GM11168 (cell line): Measurements from ENCODE around the gene PRCC.

Experiments
- in situ Hi-C: fragments of 300-500 bp; cut with MboI; formaldehyde crosslinking; loops from one replicate; pipeline ENCODE4 v1.12.0; 2022; ENCODE audit warnings: low sequenced_read_pairs; ENCODE audit not compliant: unreplicated experiment

Gene PRCC

DNA sequence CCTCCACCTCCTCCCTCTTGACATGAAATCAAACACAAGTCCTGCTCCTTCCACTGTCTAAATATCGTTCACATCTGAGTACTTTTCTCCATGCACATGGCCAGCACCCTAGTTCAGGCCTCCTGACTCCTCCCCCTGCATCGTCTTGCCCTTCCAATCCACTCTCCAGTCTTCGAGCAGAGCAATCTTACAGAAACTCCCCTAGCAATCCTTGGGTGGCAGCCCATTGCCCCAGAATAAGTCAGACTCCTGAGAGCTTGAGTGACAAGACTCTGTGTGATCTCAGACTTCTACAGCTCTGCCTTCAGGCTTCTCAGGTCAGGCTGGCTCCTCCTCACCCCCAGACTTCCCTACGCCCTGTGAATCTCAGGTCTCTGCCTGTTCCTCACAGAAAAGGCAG, 43.8 kb downstream of the PRCC start:
- in situ Hi-C loops, result no loop called here

DNA sequence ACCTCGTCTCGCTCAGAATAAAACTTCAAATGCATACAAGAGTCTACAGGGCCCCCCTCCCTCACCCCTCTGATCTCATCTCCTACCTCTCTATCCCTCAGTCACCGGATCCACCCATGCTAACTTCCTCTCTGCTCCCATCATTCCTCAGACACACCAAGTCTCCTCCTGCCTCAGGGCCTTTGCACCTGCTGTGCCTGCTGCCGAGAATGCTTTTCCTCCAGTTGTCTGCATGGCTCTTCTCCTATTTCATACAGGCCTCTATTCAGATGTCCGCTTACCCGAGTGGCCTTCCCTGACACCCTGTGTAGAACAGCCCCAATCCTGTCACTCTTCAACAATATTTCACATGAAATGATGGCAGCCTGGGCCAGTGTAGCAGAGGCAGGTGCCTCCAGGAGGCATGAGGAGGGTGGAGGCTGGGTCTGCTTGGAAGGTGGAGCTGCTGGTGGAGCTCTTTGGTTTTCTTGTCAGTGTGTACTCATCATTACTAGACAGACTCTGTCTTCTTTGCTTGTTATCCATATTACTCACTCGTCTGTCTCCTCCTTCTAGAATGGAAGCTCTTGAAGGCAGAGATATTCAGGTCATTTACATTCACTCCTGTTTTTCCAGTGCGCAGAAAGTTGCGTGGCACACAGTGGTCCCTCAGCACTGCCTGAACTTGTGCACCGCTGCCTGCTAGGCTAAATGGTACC, 45.1 kb downstream of the PRCC start:
- in situ Hi-C loops, result no loop called here

DNA sequence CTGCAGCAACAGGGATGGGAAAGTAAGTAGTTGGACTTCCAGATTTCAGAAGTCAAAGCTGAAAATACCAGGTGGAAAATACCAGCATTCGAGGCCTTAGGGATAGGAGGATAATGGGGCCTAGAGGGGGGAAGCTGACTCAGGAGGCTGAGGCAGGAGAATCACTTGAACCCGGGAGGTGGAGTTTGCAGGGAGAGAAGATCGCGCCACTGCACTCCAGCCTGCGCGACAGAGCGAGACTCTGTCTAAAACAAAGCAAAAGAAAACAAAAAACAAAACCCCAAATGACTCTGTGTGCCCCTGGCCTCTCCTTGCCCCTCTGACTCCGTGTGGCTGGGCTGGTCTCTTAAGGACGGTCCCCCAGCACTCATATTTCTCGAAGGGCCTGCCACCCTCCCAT, 46.0 kb downstream of the PRCC start:
- in situ Hi-C loops, result no loop called here

DNA sequence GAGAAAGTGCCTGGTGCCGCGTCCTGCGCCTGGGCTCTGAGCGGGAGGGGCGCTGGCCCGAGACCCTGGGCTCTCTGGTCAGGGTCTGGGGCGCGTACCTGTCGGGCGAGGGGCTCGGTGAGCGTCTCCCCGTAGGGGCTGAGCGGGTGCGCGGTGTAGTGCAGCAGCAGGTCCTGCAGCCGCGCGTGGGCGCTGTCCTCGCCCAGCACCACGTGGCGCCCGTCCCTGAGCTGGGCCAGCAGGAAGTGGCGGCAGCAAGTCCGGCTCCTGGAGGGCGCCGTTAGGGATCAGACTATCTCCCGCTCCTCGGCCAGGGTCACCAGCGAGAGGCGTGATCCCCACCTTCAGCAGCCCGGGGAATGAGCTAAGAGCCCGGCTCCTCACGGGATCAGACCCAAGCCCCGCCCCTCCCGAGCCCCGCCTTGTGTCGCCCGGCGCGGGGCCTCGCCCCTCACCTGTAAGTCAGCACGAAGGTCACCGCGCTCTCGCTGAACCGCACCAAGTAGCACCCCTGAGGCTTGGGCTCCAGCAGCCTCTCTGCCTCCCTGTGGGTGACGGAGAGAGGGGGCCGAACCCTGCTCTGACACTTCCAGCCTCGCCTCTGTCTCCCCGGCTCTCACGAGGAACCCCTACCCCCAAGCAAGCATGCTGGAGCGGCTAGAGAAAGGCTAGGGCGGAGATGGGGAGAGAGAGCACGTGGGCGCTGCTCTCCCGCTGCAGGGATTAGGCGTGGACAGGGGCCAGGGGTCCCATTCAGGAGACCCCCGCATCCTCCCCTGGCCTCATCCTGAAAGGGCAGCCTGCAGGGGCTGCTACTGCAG, 46.6 kb downstream of the PRCC start:
- in situ Hi-C loops, result no loop called here

DNA sequence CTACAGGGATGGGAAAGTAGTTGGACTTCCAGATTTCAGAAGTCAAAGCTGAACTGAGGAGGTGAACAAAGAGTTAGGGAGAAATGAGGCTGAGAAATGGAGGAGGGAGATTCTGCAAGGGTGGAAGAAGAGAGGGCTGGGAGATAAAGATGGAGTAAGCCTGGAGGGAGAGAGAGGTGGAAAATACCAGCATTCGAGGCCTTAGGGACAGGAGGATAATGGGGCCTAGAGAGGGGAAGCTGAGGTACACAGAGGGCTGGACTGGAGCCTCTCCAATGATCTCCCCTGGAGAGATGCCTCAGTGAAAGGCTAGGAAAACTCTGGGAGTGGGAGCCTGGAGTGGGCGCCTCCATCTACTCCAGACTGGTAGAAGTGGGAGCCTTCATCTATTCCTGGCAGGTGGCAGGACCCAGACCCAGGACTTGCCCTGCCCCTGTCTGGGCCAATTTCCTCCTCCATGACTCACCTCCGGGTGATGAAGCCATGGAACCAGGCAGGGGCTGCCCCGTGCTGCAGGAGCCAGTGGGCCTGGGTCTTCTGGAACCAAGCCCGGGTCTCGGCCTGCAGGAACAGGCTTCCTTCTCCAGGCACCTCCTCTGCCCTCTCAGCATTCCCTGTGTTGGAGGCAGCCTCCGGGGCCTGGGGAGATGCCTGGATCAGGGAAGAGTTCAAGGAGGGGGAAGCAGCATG, 47.4 kb downstream of the PRCC start:
- in situ Hi-C loops, result no loop called here

DNA sequence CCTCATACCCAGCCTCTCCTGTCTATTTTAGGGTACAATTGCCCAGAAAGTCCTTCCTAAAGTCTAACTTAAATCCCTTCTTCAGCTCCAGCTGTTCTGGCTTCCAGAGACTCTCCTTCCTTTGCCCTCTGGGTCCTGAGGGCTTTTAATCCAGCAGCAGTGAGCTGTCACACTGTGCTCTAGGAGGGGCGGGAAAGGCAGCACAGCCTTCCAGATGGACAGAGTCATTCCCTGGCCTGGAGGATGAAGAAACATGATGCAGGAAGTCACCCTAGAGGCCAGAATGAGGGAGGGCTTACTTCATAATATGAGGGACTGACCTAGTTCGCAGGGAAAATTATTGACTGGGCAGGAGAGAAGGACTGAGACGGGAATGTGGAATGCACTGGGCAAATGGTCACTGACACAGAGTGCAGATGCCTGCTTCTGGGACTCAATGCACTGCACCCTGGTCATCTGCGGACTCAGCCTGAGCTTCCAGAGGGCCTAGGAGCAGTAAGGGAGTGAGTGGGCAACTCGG, 48.0 kb downstream of the PRCC start:
- in situ Hi-C loops, result no loop called here

DNA sequence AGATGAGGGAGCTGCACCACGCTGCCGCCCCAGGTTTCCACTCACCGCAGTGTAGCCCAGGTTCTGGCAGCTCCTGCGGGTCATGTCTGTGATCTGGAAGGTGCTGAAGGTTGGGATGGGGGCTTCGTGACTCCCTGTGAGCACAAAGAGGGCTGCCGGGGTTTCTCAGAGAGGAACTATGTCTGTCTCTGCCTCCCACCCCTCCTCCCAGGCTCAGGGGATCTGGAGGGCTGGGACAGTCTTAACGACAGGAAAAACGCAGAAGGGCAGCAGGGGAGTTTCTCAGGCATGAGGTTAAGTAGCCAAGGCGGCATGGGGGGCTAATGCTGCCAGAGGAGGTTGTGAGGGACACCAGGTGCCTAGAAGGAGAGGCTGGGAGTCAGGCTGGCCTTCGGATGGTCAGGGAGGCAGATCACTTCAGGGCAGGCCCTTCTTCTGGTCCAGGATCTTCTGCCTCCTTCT, 48.7 kb downstream of the PRCC start:
- in situ Hi-C loops, result no loop called here

DNA sequence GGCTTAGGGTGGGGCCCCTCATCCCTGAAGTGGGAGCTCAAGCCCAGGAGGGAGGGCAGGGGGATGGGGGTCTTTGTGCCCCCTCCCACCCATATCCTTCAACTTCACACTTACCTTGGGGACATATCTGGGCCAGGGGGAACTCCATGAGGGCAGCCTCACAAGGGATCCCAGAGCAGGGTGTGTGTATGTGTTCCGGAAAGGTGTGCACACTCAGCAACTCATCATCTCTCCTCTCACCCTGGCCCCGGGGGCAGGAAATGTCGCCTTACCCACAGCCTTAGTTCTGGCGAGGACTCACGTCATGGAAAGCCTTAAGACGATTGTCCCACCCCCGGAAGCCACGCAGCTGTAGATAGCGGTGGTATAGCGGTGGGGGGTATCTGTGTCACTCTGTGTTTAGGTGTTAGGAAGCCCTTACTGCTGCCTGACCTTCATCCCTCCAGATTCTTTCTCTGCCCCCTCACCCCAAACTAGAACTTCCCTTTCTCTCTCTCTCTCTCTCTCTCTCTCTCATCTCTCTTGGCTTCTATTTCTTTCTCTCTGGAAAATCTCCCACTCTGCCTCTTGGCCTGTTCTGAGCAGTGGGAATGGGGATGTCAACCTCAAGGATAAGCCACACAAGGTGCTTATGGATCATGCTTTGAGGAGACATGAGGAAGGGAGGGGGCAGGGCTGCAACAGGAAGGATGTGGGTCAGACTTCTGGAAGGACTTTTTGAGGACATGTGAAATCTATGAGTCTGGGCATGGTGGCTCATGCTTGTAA, 49.4 kb downstream of the PRCC start, which contains the start of gene SH2D2A:
Gene SH2D2A (minus strand): TSS at position 288 of the 768 bp plus-strand sequence. CDS start 140 bp downstream, at position 148.
- in situ Hi-C loops, result no loop called here

DNA sequence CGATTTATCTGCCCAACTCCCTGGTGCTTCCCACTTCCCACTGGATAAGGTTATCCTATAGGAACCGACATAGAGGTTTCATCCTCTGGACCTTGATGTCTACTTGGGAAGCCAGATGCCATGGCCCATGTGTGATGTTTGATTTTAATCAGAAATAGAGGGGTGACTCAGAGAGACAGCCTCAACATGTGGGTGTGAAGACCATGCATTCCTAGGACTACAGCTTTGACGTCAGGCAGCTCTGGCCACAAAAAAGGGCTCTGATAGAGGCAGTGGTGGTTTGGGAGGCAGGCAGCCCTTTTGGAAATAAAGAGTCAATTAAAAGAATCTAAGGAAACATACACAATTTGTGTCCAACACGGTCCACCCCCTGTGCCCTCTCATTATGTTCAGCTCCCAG, 54.5 kb downstream of the PRCC start:
- in situ Hi-C loops, result no loop called here

DNA sequence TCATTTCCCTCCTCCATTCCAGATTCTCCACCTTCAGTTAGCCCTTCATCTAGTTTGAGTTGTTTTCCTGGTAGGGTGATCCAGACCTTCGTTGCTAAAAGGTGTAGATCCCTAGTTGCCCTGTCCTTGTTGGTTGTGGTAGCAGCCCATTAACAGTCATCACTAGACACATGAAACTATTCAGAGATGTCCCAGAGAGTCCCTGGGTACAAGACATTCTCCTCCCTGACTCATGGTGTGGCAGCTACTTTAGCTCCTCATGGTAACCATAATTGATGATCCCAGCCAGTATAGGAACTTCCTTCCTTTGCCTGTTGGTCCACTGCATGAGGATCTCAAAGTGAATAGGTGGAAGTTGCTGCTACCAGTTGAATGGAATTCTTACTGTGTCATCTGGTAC, 55.3 kb downstream of the PRCC start:
- in situ Hi-C loops, result no loop called here

DNA sequence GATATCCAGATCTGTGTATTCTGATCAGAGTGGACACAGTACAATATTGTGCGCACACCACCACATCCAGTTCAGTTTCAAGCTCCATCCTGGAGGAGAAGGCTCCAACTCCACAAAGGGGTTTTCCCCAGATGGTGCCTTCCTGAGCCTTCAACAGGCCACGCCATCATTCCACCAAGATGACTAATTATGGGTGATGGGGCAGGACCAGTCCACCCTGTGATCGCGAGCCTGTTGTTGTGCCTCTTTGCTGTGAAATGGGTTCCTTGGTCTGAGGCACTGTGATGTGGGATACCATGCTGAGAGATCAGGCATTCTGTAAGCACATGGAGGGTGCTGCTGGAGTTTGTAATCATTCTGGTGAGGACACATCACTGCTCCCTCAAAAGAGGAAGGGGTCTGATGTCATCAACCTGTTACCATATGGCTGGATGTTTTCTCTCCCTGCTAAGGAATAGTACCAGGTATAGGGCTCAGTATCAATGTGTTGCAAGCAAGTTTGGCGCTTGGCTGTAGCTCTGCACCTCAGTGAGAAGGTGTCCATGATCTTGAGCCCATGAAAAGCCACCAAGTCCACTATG, 56.0 kb downstream of the PRCC start:
- in situ Hi-C loops, result no loop called here

DNA sequence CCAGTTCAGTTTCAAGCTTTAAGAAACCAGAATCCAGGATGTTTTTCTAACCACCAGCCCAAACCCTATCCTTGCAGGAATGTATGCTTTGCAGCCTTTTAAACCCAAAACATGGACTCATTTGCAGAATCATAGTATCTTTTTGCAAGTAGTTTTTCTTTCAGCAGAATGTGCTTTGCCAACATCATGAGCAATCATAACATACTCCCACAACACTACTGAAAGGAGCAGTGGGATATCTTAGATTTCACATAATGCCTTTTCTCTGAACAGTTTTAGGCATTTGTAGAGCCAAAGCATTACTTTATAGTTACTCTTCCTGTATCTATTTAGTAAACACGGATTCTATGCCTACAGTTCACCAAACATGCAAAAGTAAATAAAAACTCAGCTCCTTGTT, 59.3 kb downstream of the PRCC start:
- in situ Hi-C loops, result no loop called here

DNA sequence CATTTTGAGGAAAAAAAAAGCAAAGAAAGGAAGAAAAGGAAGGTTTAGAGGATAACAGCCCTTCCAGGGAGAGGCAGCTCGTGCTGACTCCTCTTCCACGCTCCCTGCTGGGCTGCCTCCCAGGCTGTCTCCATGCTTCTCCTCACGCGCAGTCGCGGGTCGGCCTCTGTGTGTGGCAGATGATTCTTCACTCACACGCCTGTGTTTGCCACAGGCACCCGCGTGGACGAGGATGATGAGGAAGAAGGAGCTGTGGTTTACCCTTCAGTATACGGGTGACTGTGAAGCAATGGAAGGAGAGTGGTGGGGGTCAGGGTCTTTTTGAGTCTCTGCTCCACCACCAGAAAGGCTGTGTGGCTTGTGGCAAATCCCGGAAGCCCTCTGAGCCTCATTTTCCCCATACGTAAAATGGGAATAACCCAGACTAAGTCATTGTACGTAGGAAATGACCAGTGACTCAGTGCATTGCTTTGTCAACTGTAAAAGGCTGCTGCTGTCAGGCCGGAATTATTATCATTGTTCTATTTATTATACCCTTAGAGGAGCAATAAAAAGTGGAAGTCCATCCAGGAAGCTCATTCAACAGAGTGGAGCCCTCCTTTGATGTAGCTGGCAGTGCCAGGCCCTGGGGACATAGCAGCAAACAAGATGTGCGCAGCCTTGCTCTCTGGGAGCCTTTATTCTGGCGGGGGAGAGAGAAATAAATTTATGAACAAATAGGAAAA, 61.2 kb downstream of the PRCC start:
- in situ Hi-C loops, result no loop called here

DNA sequence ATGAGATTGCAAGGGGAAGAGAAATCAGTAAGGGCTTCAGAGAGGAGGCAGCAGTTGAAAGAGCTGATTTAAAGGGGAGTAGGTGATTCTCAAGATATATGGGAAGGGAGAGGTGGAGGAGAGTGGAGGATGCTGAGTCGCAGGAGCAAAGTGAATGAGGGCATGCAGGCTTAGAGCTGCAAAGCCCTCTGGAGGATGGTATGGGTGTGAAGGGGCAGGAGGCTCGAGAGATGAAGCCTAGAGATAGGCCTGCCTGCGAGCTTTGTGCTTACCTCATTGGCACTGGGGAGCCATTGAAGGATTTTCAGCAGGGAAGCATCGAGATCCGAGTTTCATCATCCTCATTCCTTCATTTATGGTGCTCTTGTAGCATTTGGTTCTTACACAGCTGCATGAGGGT, 65.1 kb downstream of the PRCC start:
- in situ Hi-C loops, result no loop called here

DNA sequence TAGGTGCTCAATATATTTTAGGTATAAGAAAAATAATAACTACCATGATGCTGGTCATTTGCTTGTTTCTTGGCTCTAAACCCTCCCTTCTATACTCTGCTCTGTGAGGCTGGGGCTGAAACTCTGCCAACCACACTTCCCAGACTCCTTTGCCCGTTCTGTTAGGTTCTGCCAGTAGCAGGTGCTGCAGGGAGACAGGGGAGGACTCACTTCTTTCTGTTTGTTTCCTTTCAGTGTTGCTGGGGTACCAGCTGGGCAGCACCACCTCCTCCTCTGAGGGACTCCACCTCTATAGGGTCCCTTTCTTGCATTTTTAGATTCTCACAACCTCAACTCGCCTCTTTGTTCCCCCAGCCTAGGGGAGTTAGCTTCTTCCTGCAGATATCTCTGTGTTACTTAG, 66.3 kb downstream of the PRCC start:
- in situ Hi-C loops, result no loop called here

DNA sequence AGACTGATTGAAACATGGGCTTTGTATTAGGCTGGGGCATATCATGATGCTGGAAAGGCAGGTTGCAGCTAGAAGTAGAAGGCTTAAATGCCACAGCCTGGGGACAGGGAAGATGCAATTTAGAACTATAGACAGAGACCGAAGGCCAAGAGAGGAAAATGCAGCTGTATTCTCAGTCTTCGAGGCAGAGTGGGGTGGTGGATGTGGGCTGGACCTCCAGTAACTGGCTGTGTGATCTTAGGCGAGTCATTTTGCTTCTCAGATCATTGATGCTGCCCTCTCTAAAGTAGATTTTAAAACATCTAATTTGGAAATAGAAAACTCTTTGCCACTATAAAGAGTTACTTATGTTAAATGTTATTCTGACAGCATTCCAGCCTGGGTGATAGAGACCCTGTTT, 67.0 kb downstream of the PRCC start:
- in situ Hi-C loops, result no loop called here

DNA sequence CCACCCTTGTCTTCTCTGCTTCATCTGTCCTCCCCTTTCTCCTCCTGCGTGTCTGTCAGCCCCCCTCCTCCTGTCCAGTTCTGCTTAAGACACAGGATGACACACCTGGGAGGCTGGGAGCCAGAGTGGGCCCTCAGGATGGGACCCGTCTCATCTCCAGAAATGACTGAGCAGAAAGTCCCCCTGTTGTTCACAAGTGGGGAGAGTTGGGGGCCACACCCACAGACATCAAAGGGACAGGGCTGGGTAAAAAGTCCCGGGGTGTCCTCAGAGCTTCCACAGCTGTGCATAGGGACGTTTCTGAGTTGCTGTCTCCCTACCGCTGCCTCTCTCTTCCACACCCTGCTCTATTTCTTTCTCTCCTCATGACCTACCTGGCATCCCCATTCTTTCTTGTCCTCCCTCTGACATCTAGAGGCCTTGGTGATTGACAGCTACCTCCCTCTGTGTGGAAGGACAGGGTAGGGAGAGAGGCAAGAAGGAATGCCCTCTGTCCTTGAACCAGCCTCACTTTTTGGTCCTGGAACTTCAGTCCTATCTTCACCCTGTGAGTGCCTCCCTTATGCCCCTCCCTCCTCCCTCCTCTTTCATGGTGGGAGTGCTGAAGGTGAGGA, 68.8 kb downstream of the PRCC start:
- in situ Hi-C loops, result no loop called here

DNA sequence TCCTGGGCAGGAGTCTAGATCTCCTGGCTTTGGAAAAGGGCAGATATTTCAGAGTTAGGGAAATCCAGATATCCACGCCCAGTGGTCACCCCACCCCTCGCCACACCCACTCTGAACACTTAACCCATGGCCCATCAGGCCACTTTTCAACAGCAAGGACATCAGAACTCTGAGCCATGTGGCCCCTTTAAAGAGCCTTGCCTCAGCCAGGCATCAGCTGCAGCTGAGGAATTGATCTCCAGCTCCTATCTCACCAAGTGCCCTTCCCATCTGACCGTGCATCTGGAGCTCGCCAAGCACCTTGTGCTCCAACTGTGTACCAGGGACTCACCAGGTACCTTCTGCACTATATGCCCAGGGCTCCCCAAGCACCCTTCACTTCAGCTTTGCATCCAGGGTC, 69.6 kb downstream of the PRCC start:
- in situ Hi-C loops, result no loop called here

DNA sequence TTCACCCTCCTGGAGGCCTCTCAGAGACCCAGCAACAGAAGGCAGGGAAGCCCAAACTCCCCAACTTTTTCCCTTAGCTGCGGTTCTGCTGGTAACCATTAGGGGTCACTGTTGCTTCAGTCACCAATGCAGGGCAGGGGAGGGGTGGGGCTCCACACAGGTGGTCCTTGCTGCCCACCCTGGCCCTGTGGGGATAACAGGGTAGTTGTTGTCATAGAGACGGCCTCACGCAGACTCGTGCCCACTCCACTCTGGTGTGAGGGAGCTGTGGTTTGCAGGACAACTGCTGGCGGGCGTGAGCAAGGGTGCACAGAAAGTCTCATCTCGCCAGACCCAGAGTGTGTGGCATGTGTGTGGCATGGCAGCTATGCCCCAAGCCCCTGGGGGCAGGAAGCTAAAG, 71.6 kb downstream of the PRCC start:
- in situ Hi-C loops, result no loop called here
